ENCODE results near the gene ITGB3BP.

DNA sequence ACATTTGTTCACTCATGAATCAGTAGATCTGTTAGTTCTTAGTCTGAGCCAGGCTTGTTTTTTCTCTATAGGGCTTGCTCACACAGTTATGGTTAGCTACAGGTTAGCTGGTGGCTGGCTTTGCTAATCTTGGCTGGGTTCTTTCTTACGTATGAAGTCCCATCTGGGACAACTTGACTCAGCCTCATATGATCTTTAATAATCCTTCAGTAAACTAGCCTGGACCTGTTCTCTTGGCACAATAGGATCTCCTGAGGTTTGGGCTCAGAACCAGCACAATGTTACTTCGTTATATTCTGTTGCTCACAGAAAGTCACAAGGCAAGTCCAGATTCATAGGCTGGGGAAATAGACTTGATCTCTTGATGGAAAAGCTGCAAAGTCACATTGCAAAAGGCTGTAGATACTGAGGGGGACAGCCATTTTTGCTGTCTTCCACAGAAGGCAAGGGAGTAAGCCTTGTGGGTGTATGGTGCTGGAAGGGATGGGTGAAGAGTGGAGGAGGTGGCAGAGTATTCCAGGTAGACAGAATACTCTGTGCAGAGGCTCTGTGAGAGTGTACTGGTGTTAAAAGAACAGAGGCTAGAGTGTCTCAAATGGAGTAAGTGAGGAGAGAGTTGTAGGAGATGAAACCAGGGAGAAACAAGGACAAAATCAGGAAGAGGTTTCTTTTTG is 24.7 kb upstream of the ITGB3BP start:
- TF ChIP-seq, protein P1, sequence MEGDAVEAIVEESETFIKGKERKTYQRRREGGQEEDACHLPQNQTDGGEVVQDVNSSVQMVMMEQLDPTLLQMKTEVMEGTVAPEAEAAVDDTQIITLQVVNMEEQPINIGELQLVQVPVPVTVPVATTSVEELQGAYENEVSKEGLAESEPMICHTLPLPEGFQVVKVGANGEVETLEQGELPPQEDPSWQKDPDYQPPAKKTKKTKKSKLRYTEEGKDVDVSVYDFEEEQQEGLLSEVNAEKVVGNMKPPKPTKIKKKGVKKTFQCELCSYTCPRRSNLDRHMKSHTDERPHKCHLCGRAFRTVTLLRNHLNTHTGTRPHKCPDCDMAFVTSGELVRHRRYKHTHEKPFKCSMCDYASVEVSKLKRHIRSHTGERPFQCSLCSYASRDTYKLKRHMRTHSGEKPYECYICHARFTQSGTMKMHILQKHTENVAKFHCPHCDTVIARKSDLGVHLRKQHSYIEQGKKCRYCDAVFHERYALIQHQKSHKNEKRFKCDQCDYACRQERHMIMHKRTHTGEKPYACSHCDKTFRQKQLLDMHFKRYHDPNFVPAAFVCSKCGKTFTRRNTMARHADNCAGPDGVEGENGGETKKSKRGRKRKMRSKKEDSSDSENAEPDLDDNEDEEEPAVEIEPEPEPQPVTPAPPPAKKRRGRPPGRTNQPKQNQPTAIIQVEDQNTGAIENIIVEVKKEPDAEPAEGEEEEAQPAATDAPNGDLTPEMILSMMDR (conservative IDR thresholded peaks at IDR 0.05), result no peak
- no peak for TF ChIP-seq EZH2 (IDR thresholded peaks at IDR 0.05; ENCODE audit: low read depth)

Data from PC-9 (cell line).